Endothelial cell of umbilical vein (primary cell): ENCODE results near the gene CTSE. TPM values are rescaled to one million over a fixed set of nuclear protein-coding genes. Genes with fewer than 3 reads are reported as not detected.
A peak's percentile ranks its signal among the peaks of the same experiment; 100 is the strongest.

Source experiments
- BruUV-seq: library from RNA; stranded (reverse); fragments of 400-500 nt; replicated peaks from 2 replicates; lab custom pipeline; 2021; lab: Mats Ljungman, UMichigan
- CTCF ChIA-PET: fragments of 300-600, 350-600 bp; sonication (Branson Sonifier 250); formaldehyde crosslinking; loops from one replicate; lab custom pipeline; 2021; ENCODE audit warnings: antibody characterized with exemption, inconsistent platforms; lab: Charles Lee
- POLR2A ChIA-PET: fragments of 300-600, 350-600 bp; sonication (Branson Sonifier 250); formaldehyde crosslinking; loops from one replicate; lab custom pipeline; 2021; ENCODE audit warnings: antibody characterized with exemption, inconsistent platforms; lab: Charles Lee
- DNase-seq: peaks from one replicate; pipeline ENCODE4 v3.0.0-alpha.2; 2011; ENCODE audit warnings: low read depth, low spot score
- FAIRE-seq: peaks from 2 replicates; lab custom pipeline; 2011; peaks lifted over from hg19 to GRCh38; lab: Jason Lieb, UNC
- H2AFZ ChIP-seq: 2 replicates; pipeline ENCODE4 v1.6.0; 2012; ENCODE audit warnings: low read depth, low read length, control low read depth, inconsistent platforms
- H3K27ac ChIP-seq: 2 replicates; pipeline ENCODE4 v1.5.1; 2011; ENCODE audit warnings: low read depth, mild to moderate bottlenecking, control low read depth, low read length, moderate library complexity; ENCODE audit not compliant: insufficient read depth
- H3K27me3 ChIP-seq, 2 experiments: 2 replicates each; pipeline versions ENCODE4 v1.6.0 to v1.6.1; 2011; ENCODE audit warnings: low read length in 2 of 2, mixed read lengths in 1 of 2; ENCODE audit not compliant: control insufficient read depth in 2 of 2, insufficient read depth in 2 of 2
- H3K36me3 ChIP-seq, 2 experiments: 2 replicates in 1 of 2; 3 replicates in 1 of 2; pipeline ENCODE4 v1.5.1; 2011; ENCODE audit warnings: low read length in 2 of 2, mild to moderate bottlenecking in 1 of 2, moderate library complexity in 1 of 2; ENCODE audit not compliant: control insufficient read depth in 2 of 2, insufficient read depth in 2 of 2; ENCODE audit errors: extremely low read depth in 1 of 2
- H3K4me1 ChIP-seq: 3 replicates; pipeline ENCODE4 v1.5.1; 2011; ENCODE audit warnings: mild to moderate bottlenecking, low read length; ENCODE audit not compliant: control insufficient read depth, insufficient read depth; ENCODE audit errors: extremely low read depth
- H3K4me2 ChIP-seq: 2 replicates; pipeline ENCODE4 v1.6.1; 2011; ENCODE audit warnings: low read length, control low read depth, mixed read lengths; ENCODE audit not compliant: insufficient read depth
- H3K4me3 ChIP-seq, 3 experiments: fragments of 200-600 bp in 1 of 3; sonication (generic), shearing (Covaris generic) in 1 of 3; replicated peaks in 1 of 3; 2 replicates each; pipeline ENCODE4 v1.5.1; 2011 to 2016; ENCODE audit warnings: control low read depth in 3 of 3, low read length in 3 of 3, mild to moderate bottlenecking in 2 of 3, inconsistent platforms in 1 of 3, low read depth in 1 of 3, moderate library complexity in 1 of 3; ENCODE audit not compliant: insufficient read depth in 1 of 3
- H3K79me2 ChIP-seq: 2 replicates; pipeline ENCODE4 v1.6.0; 2012; ENCODE audit warnings: low read length, inconsistent platforms; ENCODE audit not compliant: control insufficient read depth, insufficient read depth
- H3K9ac ChIP-seq: replicated peaks from 2 replicates; pipeline ENCODE3; 2011; ENCODE audit warnings: low read length, control low read depth; ENCODE audit not compliant: insufficient read depth; ENCODE audit errors: extremely low read depth
- H3K9me1 ChIP-seq: replicated peaks from 3 replicates; pipeline ENCODE4 v1.6.0; 2011; ENCODE audit warnings: mild to moderate bottlenecking, low read length; ENCODE audit not compliant: control insufficient read depth, insufficient read depth; ENCODE audit errors: extremely low read depth
- H3K9me3 ChIP-seq: replicated peaks from 2 replicates; pipeline ENCODE4 v1.5.1; 2012; ENCODE audit warnings: low read length, inconsistent platforms; ENCODE audit not compliant: control insufficient read depth, insufficient read depth
- H4K20me1 ChIP-seq: replicated peaks from 2 replicates; pipeline ENCODE3; 2011; ENCODE audit warnings: mild to moderate bottlenecking, low read length; ENCODE audit not compliant: control insufficient read depth, insufficient read depth; ENCODE audit errors: extremely low read depth
- EZH2 ChIP-seq: IDR thresholded peaks from 2 replicates; pipeline ENCODE4 v1.6.1; 2012; ENCODE audit warnings: borderline replicate concordance, low read depth, mild to moderate bottlenecking, moderate library complexity, low read length, inconsistent platforms; ENCODE audit not compliant: severe bottlenecking
- FOS ChIP-seq: IDR thresholded peaks from 2 replicates; pipeline ENCODE4 v1.6.1; 2011; ENCODE audit warnings: mild to moderate bottlenecking, low read length, moderate library complexity, borderline replicate concordance; ENCODE audit not compliant: insufficient read depth
- JUN ChIP-seq: IDR thresholded peaks from 2 replicates; pipeline ENCODE4 v1.6.1; 2011; ENCODE audit warnings: borderline replicate concordance, low read depth; ENCODE audit not compliant: insufficient read length, insufficient read depth
- MYC ChIP-seq: IDR thresholded peaks from one replicate; pipeline ENCODE4 v1.6.1; 2011; ENCODE audit warnings: mild to moderate bottlenecking, low read depth, low read length
- POLR2A ChIP-seq: IDR thresholded peaks from 2 replicates; pipeline ENCODE4 v1.6.1; 2012; ENCODE audit warnings: low read depth, mild to moderate bottlenecking, control low read depth, low read length
- POLR2AphosphoS5 ChIP-seq: IDR thresholded peaks from 2 replicates; pipeline ENCODE4 v1.6.1; 2012; ENCODE audit warnings: low read depth, mild to moderate bottlenecking, control low read depth, low read length, moderate library complexity; ENCODE audit not compliant: insufficient read depth
- dilution Hi-C: fragments of 300-500 bp; cut with MboI; formaldehyde crosslinking; loops from one replicate; pipeline ENCODE4 v1.15.0; 2019; ENCODE audit warnings: low sequenced_read_pairs; ENCODE audit not compliant: extremely low pct_ligation_motif_present
- intact Hi-C: fragments of 100-400 bp; cut with micrococcal nuclease; formaldehyde crosslinking; loops from one replicate; pipeline ENCODE4 v1.10.0; 2022
- polyA plus RNA-seq, 4 experiments: library from polyadenylated mRNA; depleted of rRNA in 3 of 4; stranded (reverse) in 3 of 4; unstranded in 1 of 4; fragments of >200 nt; gene quantifications; 2 replicates each; pipeline versions ENCODE4 v1.2.1 to v1.2.3, GENCODE V29; 2011 to 2012; ENCODE audit warnings: missing spikeins in 1 of 4
- total RNA-seq: library from RNA; stranded (reverse); gene quantifications from 2 replicates; pipeline ENCODE4 v1.2.3, GENCODE V29; 2021
- TF ChIP-seq, protein P1 (sequence below), 2 donors: IDR thresholded peaks; 1 replicate in 1 of 2; 2 replicates in 1 of 2; pipeline ENCODE4 v1.5.1; 2011; ENCODE audit warnings: low read length in 2 of 2, mild to moderate bottlenecking in 2 of 2, moderate library complexity in 2 of 2, control low read depth in 1 of 2, inconsistent platforms in 1 of 2, low read depth in 1 of 2; ENCODE audit not compliant: insufficient read depth in 1 of 2; ENCODE audit errors: extremely low read depth in 1 of 2
- TF ChIP-seq, protein P2 (sequence below): IDR thresholded peaks from 2 replicates; pipeline ENCODE4 v1.6.1; 2011; ENCODE audit not compliant: insufficient read depth, insufficient read length

CTSE gene
- total and polyA plus RNA-seq, 2 donors (not counting 3 experiments of a cell fraction or from before 2014, with no cell fraction given) = 0.17 TPM; not detected in 1

DNA sequence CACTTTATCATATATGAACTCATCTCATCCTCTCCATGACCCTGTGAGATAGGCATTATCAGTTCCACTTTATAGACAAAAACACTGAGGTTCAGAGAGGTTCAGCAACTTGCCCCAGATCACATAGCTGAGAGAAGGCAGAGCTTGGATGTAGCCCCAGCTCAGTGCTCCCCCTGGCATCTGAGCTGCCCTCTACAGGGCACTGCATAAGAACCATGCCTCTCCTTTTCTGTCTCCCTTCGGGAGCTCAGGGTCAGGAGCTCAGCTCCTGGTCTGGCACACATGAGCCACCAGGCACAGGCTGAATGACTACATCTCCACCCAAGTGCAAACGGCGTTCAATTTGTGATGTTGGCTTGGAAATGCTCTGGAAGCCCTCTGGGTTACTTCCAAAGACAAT lies 37.4 kb downstream of the CTSE start:
- no peak for TF ChIP-seq JUN
- TF ChIP-seq FOS = no peak
- TF ChIP-seq, protein P1, sequence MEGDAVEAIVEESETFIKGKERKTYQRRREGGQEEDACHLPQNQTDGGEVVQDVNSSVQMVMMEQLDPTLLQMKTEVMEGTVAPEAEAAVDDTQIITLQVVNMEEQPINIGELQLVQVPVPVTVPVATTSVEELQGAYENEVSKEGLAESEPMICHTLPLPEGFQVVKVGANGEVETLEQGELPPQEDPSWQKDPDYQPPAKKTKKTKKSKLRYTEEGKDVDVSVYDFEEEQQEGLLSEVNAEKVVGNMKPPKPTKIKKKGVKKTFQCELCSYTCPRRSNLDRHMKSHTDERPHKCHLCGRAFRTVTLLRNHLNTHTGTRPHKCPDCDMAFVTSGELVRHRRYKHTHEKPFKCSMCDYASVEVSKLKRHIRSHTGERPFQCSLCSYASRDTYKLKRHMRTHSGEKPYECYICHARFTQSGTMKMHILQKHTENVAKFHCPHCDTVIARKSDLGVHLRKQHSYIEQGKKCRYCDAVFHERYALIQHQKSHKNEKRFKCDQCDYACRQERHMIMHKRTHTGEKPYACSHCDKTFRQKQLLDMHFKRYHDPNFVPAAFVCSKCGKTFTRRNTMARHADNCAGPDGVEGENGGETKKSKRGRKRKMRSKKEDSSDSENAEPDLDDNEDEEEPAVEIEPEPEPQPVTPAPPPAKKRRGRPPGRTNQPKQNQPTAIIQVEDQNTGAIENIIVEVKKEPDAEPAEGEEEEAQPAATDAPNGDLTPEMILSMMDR (IDR thresholded peaks at IDR 0.05; ENCODE audit: extremely low read depth in 1 of 2, insufficient read depth in 1 of 2, low read depth in 1 of 2, low read length in 2 of 2) = peak in 1 of 2 donors; percentile 31
- TF ChIP-seq POLR2A = no peak
- Histone ChIP-seq H2AFZ (peak overlapping the region; percentile 31), H3K4me2 (no peak overlapping the region), H3K4me3 (no peak overlapping the region), H3K9ac (no peak overlapping the region), H3K36me3 (no peaks in the 10 kb centered on the region), H4K20me1 (no peaks in the 10 kb centered on the region), H3K4me1 (peaks cover 30% of the 10 kb centered on the region), H3K9me1 (no peaks in the 10 kb centered on the region), H3K79me2 (no peaks in the 10 kb centered on the region), H3K9me3 (no peaks in the 10 kb centered on the region), H3K27me3 (no peaks in the 10 kb centered on the region), H3K27ac (no peak overlapping the region)
- intact Hi-C loops (no loop called here), dilution Hi-C loops (loop anchor here (25.0 kb wide), 1 partner anchor 126 kb away; the partner anchor contains the start of gene AVPR1B)
- no TSS peak for BruUV-seq
- DNase-seq (no peak), FAIRE-seq (no peak)
- CTCF ChIA-PET = interaction anchor here (1.0 to 12.0 kb wide), 9 partner anchors 9 to 195 kb away, joined by 3 to 1606 read pairs (median 27); partner anchors contain the start of gene AVPR1B
- POLR2A ChIA-PET = no interaction called here

DNA sequence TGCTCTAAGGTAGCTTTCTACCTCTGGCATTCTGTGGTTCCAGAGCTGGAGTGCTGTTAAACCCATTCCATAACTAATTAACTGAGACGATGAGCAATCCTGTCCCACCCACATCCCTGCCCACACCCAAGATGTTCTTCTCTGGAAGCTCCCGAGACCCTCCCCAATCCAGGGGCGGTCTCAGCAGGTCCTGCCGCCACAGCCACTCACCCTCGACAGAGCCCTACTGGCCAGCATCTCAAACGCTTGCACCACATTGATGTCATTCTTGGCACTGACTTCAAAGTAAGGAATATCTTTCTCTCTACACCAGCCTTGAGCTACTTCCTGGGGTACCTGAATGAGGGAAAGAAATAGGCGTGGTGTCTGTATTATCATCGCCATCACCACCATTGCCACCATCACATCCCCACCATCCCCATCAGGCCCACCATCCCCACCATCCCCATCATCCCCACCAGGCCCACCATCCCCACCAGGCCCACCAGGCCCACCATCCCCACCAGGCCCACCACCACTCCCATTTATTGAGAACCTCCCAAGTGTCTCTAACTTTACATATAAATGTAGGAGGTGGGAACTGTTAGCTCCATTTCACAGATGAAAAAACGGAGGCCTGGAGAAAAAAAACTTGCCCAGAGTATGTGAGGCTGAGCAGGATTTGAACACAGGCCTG lies 38.2 kb downstream of the CTSE start:
- Histone ChIP-seq H3K9me1 (no peaks in the 10 kb centered on the region), H3K9me3 (no peaks in the 10 kb centered on the region), H3K4me1 (peaks cover 26% of the 10 kb centered on the region), H3K27me3 (no peaks in the 10 kb centered on the region), H4K20me1 (no peaks in the 10 kb centered on the region), H3K4me2 (no peak overlapping the region), H3K4me3 (no peak overlapping the region), H3K9ac (no peak overlapping the region), H2AFZ (no peak overlapping the region), H3K79me2 (no peaks in the 10 kb centered on the region), H3K27ac (no peak overlapping the region), H3K36me3 (no peaks in the 10 kb centered on the region)
- intact Hi-C loops = no loop called here
- FAIRE-seq (no peak), DNase-seq (no peak)
- dilution Hi-C loops = loop anchor here (25.0 kb wide), 1 partner anchor 127 kb away; the partner anchor contains the start of gene AVPR1B
- CTCF ChIA-PET = interaction anchor here (1.0 to 12.0 kb wide), 10 partner anchors 9 to 194 kb away, joined by 3 to 1606 read pairs (median 18); partner anchors contain the start of gene AVPR1B
- TF ChIP-seq JUN = no peak
- TF ChIP-seq, protein P1 (IDR thresholded peaks at IDR 0.05; ENCODE audit: extremely low read depth in 1 of 2, insufficient read depth in 1 of 2, low read depth in 1 of 2, low read length in 2 of 2) = no peak
- no peak for TF ChIP-seq MYC
- TF ChIP-seq, protein P2, sequence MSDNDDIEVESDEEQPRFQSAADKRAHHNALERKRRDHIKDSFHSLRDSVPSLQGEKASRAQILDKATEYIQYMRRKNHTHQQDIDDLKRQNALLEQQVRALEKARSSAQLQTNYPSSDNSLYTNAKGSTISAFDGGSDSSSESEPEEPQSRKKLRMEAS = no peak
- no peak for TF ChIP-seq POLR2AphosphoS5
- no peak for TF ChIP-seq EZH2
- BruUV-seq = no TSS peak
- POLR2A ChIA-PET = no interaction called here
